Fibroblast of the conjunctiva (primary cell): Measurements from ENCODE around the gene VAV2.
A peak's percentile ranks its signal among the peaks of the same experiment; 100 is the strongest.

Experiments
- DNase-seq: peaks from one replicate; pipeline ENCODE4 v3.0.0-alpha.2; 2010; ENCODE audit warnings: low read depth

The VAV2 gene

GRCh38 chr9:133952598-133953550 is 39.2 kb downstream of the VAV2 start:
- no peak for DNase-seq

GRCh38 chr9:133951265-133951664 is 40.9 kb downstream of the VAV2 start:
- DNase-seq, result no peak

- no peak for DNase-seq
Observed at GRCh38 chr9:133950629-133951111, 41.5 kb downstream of the VAV2 start.

- no peak for DNase-seq
Observed at GRCh38 chr9:133950192-133950591, 41.9 kb downstream of the VAV2 start.

GRCh38 chr9:133949486-133950061 is 42.5 kb downstream of the VAV2 start:
- no peak for DNase-seq

- DNase-seq, result no peak
Observed at GRCh38 chr9:133948561-133949485, 43.3 kb downstream of the VAV2 start.

GRCh38 chr9:133948131-133948530 is 44.0 kb downstream of the VAV2 start:
- no peak for DNase-seq

GRCh38 chr9:133946840-133947486 is 45.2 kb downstream of the VAV2 start:
- no peak for DNase-seq

GRCh38 chr9:133945977-133946753 is 46.0 kb downstream of the VAV2 start:
- no peak for DNase-seq

GRCh38 chr9:133945314-133945975 is 46.7 kb downstream of the VAV2 start:
- DNase-seq, result no peak

- peak; percentile 18 for DNase-seq
Observed at GRCh38 chr9:133944746-133945135, 47.4 kb downstream of the VAV2 start.

- DNase-seq, result no peak
Observed at GRCh38 chr9:133943781-133944745, 48.1 kb downstream of the VAV2 start.

- no peak for DNase-seq
Observed at GRCh38 chr9:133943036-133943780, 48.9 kb downstream of the VAV2 start.

- DNase-seq, result no peak
Observed at GRCh38 chr9:133942206-133942975, 49.7 kb downstream of the VAV2 start.

- no peak for DNase-seq
Observed at GRCh38 chr9:133939845-133940244, 52.3 kb downstream of the VAV2 start.

- no peak for DNase-seq
Observed at GRCh38 chr9:133939171-133939785, 52.8 kb downstream of the VAV2 start.

GRCh38 chr9:133938753-133939152 is 53.4 kb downstream of the VAV2 start:
- no peak for DNase-seq
